MCF 10A (cell line): ENCODE data around the gene SHOX. TPM values are rescaled to one million over a fixed set of nuclear protein-coding genes. Genes with fewer than 3 reads are reported as not detected.

Source experiments
- BruUV-seq: library from RNA; stranded (reverse); fragments of 400-500 nt; replicated peaks from 2 replicates; lab custom pipeline; 2021; lab: Mats Ljungman, UMichigan
- CTCF ChIA-PET: fragments of 300-600 bp; sonication (Branson Sonifier 250); formaldehyde crosslinking; extraction: SDS; loops from one replicate; lab custom pipeline; 2021; ENCODE audit warnings: antibody characterized with exemption, inconsistent platforms; lab: Yijun Ruan, JAX
- POLR2A ChIA-PET: fragments of 300-600, 350-650 bp; sonication (Branson Sonifier 250); formaldehyde crosslinking; extraction: SDS; loops from one replicate; lab custom pipeline; 2020; ENCODE audit warnings: antibody characterized with exemption, inconsistent platforms; lab: Yijun Ruan, JAX
- DNase-seq: peaks from one replicate; pipeline ENCODE4 v3.0.0-alpha.2; 2018; ENCODE audit not compliant: unreplicated experiment
- H3K27ac Mint-ChIP-seq: one replicate; pipeline ENCODE4 v1.8.0; 2022; ENCODE audit warnings: mild to moderate bottlenecking, low read depth, mixed read lengths; ENCODE audit not compliant: unreplicated experiment
- H3K27me3 Mint-ChIP-seq: one replicate; pipeline ENCODE4 v1.8.0; 2022; ENCODE audit warnings: mixed read lengths; ENCODE audit not compliant: insufficient read depth, unreplicated experiment
- H3K36me3 Mint-ChIP-seq: one replicate; pipeline ENCODE4 v1.8.0; 2022; ENCODE audit warnings: mild to moderate bottlenecking, moderate library complexity, mixed read lengths; ENCODE audit not compliant: insufficient read depth, unreplicated experiment
- H3K4me1 Mint-ChIP-seq: one replicate; pipeline ENCODE4 v1.8.0; 2022; ENCODE audit warnings: mixed read lengths; ENCODE audit not compliant: insufficient read depth, unreplicated experiment
- H3K4me3 Mint-ChIP-seq: one replicate; pipeline ENCODE4 v1.8.0; 2022; ENCODE audit warnings: mild to moderate bottlenecking, moderate library complexity, mixed read lengths; ENCODE audit not compliant: unreplicated experiment
- H3K9me3 Mint-ChIP-seq: one replicate; pipeline ENCODE4 v1.8.0; 2022; ENCODE audit warnings: mixed read lengths; ENCODE audit not compliant: unreplicated experiment
- CTCF ChIP-seq: fragments of 200-600 bp; IDR thresholded peaks from one replicate; pipeline ENCODE4 v1.8.0; 2022; ENCODE audit warnings: antibody characterized with exemption, mild to moderate bottlenecking; ENCODE audit not compliant: unreplicated experiment
- intact Hi-C: fragments of 100-400 bp; cut with micrococcal nuclease; formaldehyde crosslinking; loops from 2 replicates; pipeline ENCODE4 v1.14.1; 2022
- total RNA-seq: library from RNA; stranded (reverse); gene quantifications from 2 replicates; pipeline ENCODE4 v1.2.3, GENCODE V29; 2022

SHOX gene
- total RNA-seq, 1 experiment from 2014 or later, result not detected

DNA sequence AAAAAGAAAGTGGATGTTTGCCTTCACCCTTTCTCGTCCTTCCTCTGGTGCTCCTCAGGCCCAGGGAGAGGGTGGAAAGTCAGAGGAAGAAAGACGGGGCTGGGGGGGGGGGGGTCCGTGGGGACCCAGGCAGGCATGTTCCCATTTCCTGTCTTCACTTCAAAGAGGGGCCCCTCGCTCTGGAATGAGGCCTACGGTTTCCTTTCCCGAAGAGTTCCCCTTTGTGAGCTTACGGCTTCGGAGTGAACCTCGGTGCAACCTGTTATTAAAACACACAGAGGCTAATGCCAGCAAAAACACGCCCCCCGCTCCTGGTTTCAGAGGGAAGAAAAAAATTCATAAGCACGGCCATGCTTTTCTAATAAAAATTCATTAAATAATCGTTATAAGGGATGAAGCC, 40.1 kb downstream of the SHOX start:
- no peak for TF ChIP-seq CTCF
- DNase-seq, result no peak
- intact Hi-C loops, result no loop called here
- no TSS peak for BruUV-seq
- H3K9me3 Mint-ChIP-seq, result peaks cover 33% of the 10 kb centered on the region
- no peak overlapping the region for H3K4me3 Mint-ChIP-seq
- no peak overlapping the region for H3K27ac Mint-ChIP-seq
- no peaks in the 10 kb centered on the region for H3K27me3 Mint-ChIP-seq
- peaks cover 6% of the 10 kb centered on the region for H3K36me3 Mint-ChIP-seq
- no peaks in the 10 kb centered on the region for H3K4me1 Mint-ChIP-seq
- CTCF ChIA-PET, result no interaction called here
- POLR2A ChIA-PET, result no interaction called here

DNA sequence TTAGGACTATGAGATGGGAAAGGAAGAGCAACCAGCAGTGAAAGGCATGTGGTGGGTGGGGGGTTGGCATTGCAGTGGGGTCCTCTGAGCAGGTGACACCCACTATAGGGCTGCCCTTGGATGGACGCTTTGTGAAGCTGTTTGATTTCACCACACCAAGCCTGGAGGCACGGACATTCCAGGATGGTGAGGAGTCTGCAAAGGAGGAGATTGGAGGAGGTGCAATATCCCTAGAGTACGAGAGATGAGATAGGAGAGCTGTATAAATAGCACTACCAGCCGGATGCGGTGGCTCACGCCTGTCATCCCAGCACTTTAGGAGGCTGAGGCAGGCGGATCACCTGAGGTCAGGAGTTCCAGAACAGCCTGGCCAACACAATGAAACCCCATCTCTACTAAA, 42.3 kb downstream of the SHOX start:
- intact Hi-C loops, result no loop called here
- Mint-ChIP-seq H3K27me3 (no peaks in the 10 kb centered on the region), H3K9me3 (peaks cover 28% of the 10 kb centered on the region), H3K36me3 (peaks cover 6% of the 10 kb centered on the region), H3K4me3 (no peak overlapping the region), H3K4me1 (no peaks in the 10 kb centered on the region), H3K27ac (no peak overlapping the region)
- BruUV-seq, result no TSS peak
- TF ChIP-seq CTCF, result no peak
- POLR2A ChIA-PET, result no interaction called here
- DNase-seq, result no peak
- CTCF ChIA-PET, result no interaction called here

GRCh38 chrX:675279-675954, 44.8 kb downstream of the SHOX start:
- DNase-seq, result no peak
- ChIA-PET CTCF (no interaction called here), POLR2A (no interaction called here)
- H3K4me3 Mint-ChIP-seq, result no peak overlapping the region
- BruUV-seq, result no TSS peak
- peaks cover 28% of the 10 kb centered on the region for H3K9me3 Mint-ChIP-seq
- intact Hi-C loops, result no loop called here
- no peaks in the 10 kb centered on the region for H3K27me3 Mint-ChIP-seq
- peaks cover 6% of the 10 kb centered on the region for H3K36me3 Mint-ChIP-seq
- H3K4me1 Mint-ChIP-seq, result no peaks in the 10 kb centered on the region
- no peak overlapping the region for H3K27ac Mint-ChIP-seq
- TF ChIP-seq CTCF, result no peak

DNA sequence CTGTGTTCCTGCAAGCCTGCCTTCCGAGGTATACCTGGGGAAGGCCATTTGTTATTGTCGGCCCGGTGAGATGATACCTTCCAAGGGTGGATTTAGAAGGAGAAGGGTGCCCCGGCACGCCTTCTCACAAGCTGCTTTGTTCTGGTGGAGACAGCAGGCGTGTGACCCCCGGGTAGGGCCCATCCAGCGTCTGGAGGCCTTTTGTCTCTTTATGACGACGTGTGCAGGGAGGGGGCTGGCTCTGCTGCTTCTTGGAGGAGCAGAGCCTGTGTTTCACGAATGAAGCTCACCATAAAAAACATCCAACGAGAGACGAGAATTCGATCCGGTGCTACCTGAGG, 45.3 kb downstream of the SHOX start:
- no peak for DNase-seq
- TF ChIP-seq CTCF, result no peak
- Mint-ChIP-seq H3K4me1 (no peaks in the 10 kb centered on the region), H3K9me3 (peaks cover 28% of the 10 kb centered on the region), H3K27ac (no peak overlapping the region), H3K4me3 (no peak overlapping the region), H3K27me3 (no peaks in the 10 kb centered on the region), H3K36me3 (peaks cover 6% of the 10 kb centered on the region)
- ChIA-PET POLR2A (no interaction called here), CTCF (no interaction called here)
- intact Hi-C loops, result no loop called here
- no TSS peak for BruUV-seq
